Upper lobe of right lung (tissue), 1 donor: ENCODE results near the gene KCTD14. TPM values are rescaled to one million over a fixed set of nuclear protein-coding genes. Genes with fewer than 3 reads are reported as not detected.
A peak's percentile ranks its signal among the peaks of the same experiment; 100 is the strongest.
"Not testable (repeated sequence)": the region's sequence is repeated elsewhere in the genome, so short reads cannot be mapped to it uniquely, and the experiment has no call there.

ENCODE experiments used
- ATAC-seq: fragments of 200-7000 bp; cut with Tn5 transposase; one replicate; pipeline ENCODE4 v1.9.1; 2020; ENCODE audit warnings: mild to moderate bottlenecking, moderate library complexity
- DNase-seq: peaks from one replicate; pipeline ENCODE4 v3.0.0-alpha.2; 2020
- H3K27ac ChIP-seq: fragments of 200-600 bp; one replicate; pipeline ENCODE4 v1.8.0; 2022
- H3K27me3 ChIP-seq: fragments of 200-600 bp; one replicate; pipeline ENCODE4 v1.8.0; 2022; ENCODE audit warnings: mild to moderate bottlenecking
- H3K36me3 ChIP-seq: fragments of 200-600 bp; one replicate; pipeline ENCODE4 v1.8.0; 2022
- H3K4me1 ChIP-seq: fragments of 200-600 bp; one replicate; pipeline ENCODE4 v1.8.0; 2022
- H3K4me3 ChIP-seq: fragments of 200-600 bp; one replicate; pipeline ENCODE4 v1.8.0; 2022; ENCODE audit warnings: mild to moderate bottlenecking
- H3K9me3 ChIP-seq: fragments of 200-600 bp; one replicate; pipeline ENCODE4 v1.8.0; 2022
- CTCF ChIP-seq: fragments of 200-600 bp; IDR thresholded peaks from one replicate; pipeline ENCODE4 v1.8.0; 2022; ENCODE audit warnings: antibody characterized with exemption
- intact Hi-C: fragments of 100-400 bp; cut with DNase I; formaldehyde crosslinking; loops from one replicate; pipeline ENCODE4 v1.11.0; 2022
- total RNA-seq: library from RNA; stranded (reverse); fragmentation: NEBNext Ultra II Directional; extraction: Animal tissue kit (Norgen Biotek cat#: 25700); gene quantifications from one replicate; pipeline ENCODE4 v1.2.1, GENCODE V29; 2021
- donor health status: DM: no; HTN: yes; CAD: no; lungs with severe emphysema.

Gene KCTD14
- total RNA-seq, 1 donor from 2014 or later: 13.6 TPM

DNA sequence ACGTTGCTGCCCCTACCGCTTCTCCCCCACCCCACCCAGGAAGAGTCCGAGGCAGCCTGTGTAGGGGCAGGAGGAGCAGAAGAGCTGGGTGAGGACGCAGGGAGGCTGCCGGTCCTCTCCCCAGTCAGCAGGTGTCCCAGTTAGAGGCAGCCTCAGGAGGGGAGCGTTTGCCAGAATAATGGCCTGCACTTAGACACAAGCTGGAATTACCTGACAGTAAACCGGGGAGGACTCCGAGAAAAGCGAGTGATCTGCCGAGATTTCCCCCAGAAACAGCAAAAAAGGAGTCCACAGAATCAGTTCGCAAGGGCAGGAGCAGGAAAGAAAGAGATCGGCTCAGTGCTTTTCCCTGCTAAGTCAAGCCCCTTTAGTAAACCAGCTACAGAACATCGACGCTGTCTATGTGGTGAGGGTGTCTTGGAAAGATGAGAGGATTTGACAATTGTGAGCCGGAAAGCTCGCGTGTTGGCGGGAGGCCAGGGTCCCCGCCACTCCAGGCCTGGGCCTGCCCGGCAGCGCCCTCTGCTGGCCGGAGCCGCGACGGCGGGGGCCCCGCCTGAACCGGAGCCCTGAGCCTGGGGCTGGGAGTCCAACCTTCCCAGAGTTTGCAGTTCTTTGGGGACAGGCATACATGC lies 22.9 kb upstream of the KCTD14 start:
- intact Hi-C loops: no loop called here

DNA sequence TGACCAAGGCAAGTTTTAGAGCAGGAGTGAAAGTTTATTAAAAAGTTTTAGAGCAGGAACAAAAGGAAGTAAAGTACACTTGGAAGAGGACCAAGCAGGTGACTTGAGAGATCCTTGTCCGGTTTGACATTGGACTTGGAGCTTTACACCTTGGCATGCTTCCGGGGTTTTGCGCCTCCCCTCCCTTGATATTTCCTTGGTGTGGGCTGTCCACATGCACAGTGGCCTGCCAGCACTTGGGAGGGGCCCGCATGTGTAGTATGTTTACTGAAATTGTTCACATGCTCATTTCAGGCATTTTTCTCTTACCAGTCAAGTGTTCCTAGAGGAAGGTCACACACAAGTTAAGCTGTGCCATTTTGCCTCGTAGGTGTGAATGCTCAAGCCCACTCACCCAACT lies 21.6 kb upstream of the KCTD14 start:
- Histone ChIP-seq H3K4me3 (no peak overlapping the region), H3K27ac (peak overlapping the region; percentile 44), H3K4me1 (peaks cover 21% of the 10 kb centered on the region), H3K36me3 (no peaks in the 10 kb centered on the region), H3K27me3 (no peaks in the 10 kb centered on the region), H3K9me3 (no peaks in the 10 kb centered on the region)
- DNase-seq (peak; percentile 92), ATAC-seq (peak; percentile 84)
- intact Hi-C loops: no loop called here
- no peak for TF ChIP-seq CTCF

More for the DNA sequence above, 22.9 kb upstream of the KCTD14 start:
- Histone ChIP-seq H3K27ac (peak overlapping the region; percentile 48), H3K9me3 (no peaks in the 10 kb centered on the region), H3K36me3 (no peaks in the 10 kb centered on the region), H3K27me3 (no peaks in the 10 kb centered on the region), H3K4me3 (peak overlapping the region; percentile 50), H3K4me1 (peaks cover 9% of the 10 kb centered on the region)
- peak; percentile 100 for TF ChIP-seq CTCF
- ATAC-seq (peak; percentile 93), DNase-seq (peak; percentile 90)

DNA sequence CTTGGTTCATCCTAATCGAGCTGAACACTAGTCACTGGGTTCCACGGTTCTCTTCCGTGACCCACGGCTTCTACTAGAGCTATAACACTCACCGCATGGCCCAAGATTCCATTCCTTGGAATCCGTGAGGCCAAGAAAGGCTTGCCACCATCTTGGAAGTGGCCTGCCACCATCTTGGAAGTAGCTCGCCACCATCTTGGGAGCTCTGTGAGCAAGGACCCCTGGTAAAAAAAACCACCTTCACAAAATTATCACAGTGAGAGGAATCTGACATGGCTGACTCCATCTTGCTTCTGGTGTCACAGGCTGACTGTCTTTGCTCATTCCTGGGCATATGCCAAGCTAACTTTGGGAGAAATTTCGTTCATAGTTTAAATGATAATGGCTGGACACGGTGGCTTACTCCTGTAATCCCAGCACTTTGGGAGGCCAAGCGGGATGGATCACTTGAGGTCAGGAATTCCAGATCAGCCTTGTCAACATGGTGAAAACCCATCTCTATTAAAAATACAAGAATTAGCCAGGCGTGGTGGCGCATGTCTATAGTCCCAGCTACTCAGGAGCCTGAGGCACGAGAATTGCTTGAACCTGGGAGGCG lies 18.9 kb upstream of the KCTD14 start:
- Histone ChIP-seq H3K27me3 (no peaks in the 10 kb centered on the region), H3K27ac (no peak overlapping the region), H3K4me3 (no peak overlapping the region), H3K9me3 (no peaks in the 10 kb centered on the region), H3K36me3 (no peaks in the 10 kb centered on the region), H3K4me1 (peaks cover 26% of the 10 kb centered on the region)
- TF ChIP-seq CTCF: no peak
- DNase-seq: no peak
- no peak for ATAC-seq
- intact Hi-C loops: no loop called here

- H3K4me3 ChIP-seq, H3K36me3 ChIP-seq, ATAC-seq, H3K27ac ChIP-seq, intact Hi-C loops, H3K27me3 ChIP-seq, H3K9me3 ChIP-seq, DNase-seq: not testable (repeated sequence)
- peaks cover 26% of the 10 kb centered on the region for H3K4me1 ChIP-seq
Observed at GRCh38 chr11:78041380-78041719, 18.3 kb upstream of the KCTD14 start.

DNA sequence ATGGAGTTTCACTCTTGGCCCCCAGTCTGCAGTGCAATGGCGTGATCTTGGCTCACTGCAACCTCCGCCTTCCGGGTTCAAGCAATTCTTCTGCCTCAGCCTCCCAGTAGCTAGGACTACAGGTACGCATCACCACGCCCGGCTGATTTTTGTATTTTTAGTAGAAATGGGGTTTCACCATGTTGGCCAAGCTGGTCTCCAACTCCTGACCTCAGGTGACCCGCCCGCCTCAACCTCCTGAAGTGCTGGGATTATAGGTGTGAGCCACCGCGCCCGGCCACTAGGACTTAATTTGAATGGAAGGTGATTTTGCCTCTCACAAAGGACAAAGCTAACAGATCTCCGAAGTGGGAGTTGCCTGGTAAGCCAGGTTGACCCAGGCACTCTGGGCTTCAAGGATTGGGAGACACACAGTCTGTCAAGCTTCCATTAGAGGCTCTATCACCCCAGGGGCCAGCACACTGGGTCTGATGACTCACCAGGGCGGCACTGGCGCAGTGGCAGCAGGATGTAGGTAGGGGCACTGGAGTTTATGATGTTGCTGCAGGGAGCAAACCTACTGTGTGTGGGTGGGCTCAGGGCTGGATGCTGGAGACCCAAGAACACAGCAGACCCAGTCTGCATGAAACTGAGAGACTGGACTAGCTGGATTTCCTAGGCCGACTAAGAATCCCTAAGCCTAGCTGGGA lies 17.8 kb upstream of the KCTD14 start:
- TF ChIP-seq CTCF: no peak
- intact Hi-C loops: no loop called here
- no peak for DNase-seq
- Histone ChIP-seq H3K27ac (peak overlapping the region; percentile 74), H3K4me3 (no peak overlapping the region), H3K36me3 (no peaks in the 10 kb centered on the region), H3K4me1 (peaks cover 26% of the 10 kb centered on the region), H3K9me3 (no peaks in the 10 kb centered on the region), H3K27me3 (no peaks in the 10 kb centered on the region)
- no peak for ATAC-seq
